Brain microvascular endothelial cell (primary cell): Measurements from ENCODE around the gene CES4A.

Experiments used
- DNase-seq: peaks from one replicate; pipeline ENCODE4 v3.0.0-alpha.2; 2020
- H3K27ac ChIP-seq: fragments of 250-450 bp; sonication (Bioruptor Pico); 2 replicates; pipeline ENCODE4 v1.5.1; 2020; ENCODE audit warnings: mild to moderate bottlenecking, moderate library complexity
- H3K27me3 ChIP-seq: fragments of 250-450 bp; sonication (Bioruptor Pico); replicated peaks from 2 replicates; pipeline ENCODE4 v1.5.1; 2020; ENCODE audit warnings: mild to moderate bottlenecking
- H3K36me3 ChIP-seq: fragments of 250-450 bp; sonication (Bioruptor Pico); replicated peaks from 2 replicates; pipeline ENCODE4 v1.5.1; 2020; ENCODE audit warnings: mild to moderate bottlenecking
- H3K4me3 ChIP-seq: 2 replicates; pipeline ENCODE4 v1.5.1; 2011; ENCODE audit warnings: low read depth, mild to moderate bottlenecking, control low read depth, low read length, moderate library complexity
- CTCF ChIP-seq: IDR thresholded peaks from 2 replicates; pipeline ENCODE4 v1.5.1; 2011; ENCODE audit warnings: low read depth, mild to moderate bottlenecking, moderate library complexity, low read length, control low read depth, inconsistent platforms; ENCODE audit errors: missing control alignments
- in situ Hi-C: cut with HindIII; loops from 2 replicates; pipeline ENCODE4 v1.10.0; 2017; ENCODE audit warnings: low sequenced_read_pairs, low pct_ligation_motif_present

CES4A gene

GRCh38 chr16:67029254-67030096 is 41.1 kb downstream of the CES4A start:
- Histone ChIP-seq H3K36me3 (no peaks in the 10 kb centered on the region), H3K27me3 (no peaks in the 10 kb centered on the region), H3K4me3 (peak overlapping the region; percentile 80), H3K27ac (peak overlapping the region; percentile 67)
- no peak for TF ChIP-seq CTCF
- peak; percentile 34 for DNase-seq
- in situ Hi-C loops: no loop called here

GRCh38 chr16:67030221-67030962 is 42.0 kb downstream of the CES4A start:
- no peak for TF ChIP-seq CTCF
- peak overlapping the region; percentile 67 for H3K27ac ChIP-seq
- H3K4me3 ChIP-seq: peak overlapping the region; percentile 80
- in situ Hi-C loops: no loop called here
- no peaks in the 10 kb centered on the region for H3K27me3 ChIP-seq
- H3K36me3 ChIP-seq: no peaks in the 10 kb centered on the region
- DNase-seq: no peak

- in situ Hi-C loops: no loop called here
- no peak for TF ChIP-seq CTCF
- Histone ChIP-seq H3K27me3 (no peaks in the 10 kb centered on the region), H3K4me3 (no peak overlapping the region), H3K27ac (no peak overlapping the region), H3K36me3 (peaks cover 3% of the 10 kb centered on the region)
- no peak for DNase-seq
Measured at GRCh38 chr16:67034487-67034886, 46.1 kb downstream of the CES4A start.

- Histone ChIP-seq H3K27ac (no peak overlapping the region), H3K4me3 (no peak overlapping the region), H3K36me3 (peaks cover 3% of the 10 kb centered on the region), H3K27me3 (no peaks in the 10 kb centered on the region)
- DNase-seq: no peak
- TF ChIP-seq CTCF: no peak
- in situ Hi-C loops: no loop called here
Measured at GRCh38 chr16:67035364-67035763, 47.0 kb downstream of the CES4A start.

GRCh38 chr16:67036323-67036741 is 47.9 kb downstream of the CES4A start:
- in situ Hi-C loops: no loop called here
- Histone ChIP-seq H3K27me3 (no peaks in the 10 kb centered on the region), H3K27ac (no peak overlapping the region), H3K4me3 (no peak overlapping the region), H3K36me3 (peaks cover 3% of the 10 kb centered on the region)
- no peak for TF ChIP-seq CTCF
- DNase-seq: no peak
